Endothelial cell of umbilical vein (primary cell): ENCODE measurements around the gene OSCAR.

ENCODE experiments used
- EZH2 ChIP-seq: IDR thresholded peaks from 2 replicates; pipeline ENCODE4 v1.6.1; 2012; ENCODE audit warnings: borderline replicate concordance, low read depth, mild to moderate bottlenecking, moderate library complexity, low read length, inconsistent platforms; ENCODE audit not compliant: severe bottlenecking
- FOS ChIP-seq: IDR thresholded peaks from 2 replicates; pipeline ENCODE4 v1.6.1; 2011; ENCODE audit warnings: mild to moderate bottlenecking, low read length, moderate library complexity, borderline replicate concordance; ENCODE audit not compliant: insufficient read depth
- JUN ChIP-seq: IDR thresholded peaks from 2 replicates; pipeline ENCODE4 v1.6.1; 2011; ENCODE audit warnings: borderline replicate concordance, low read depth; ENCODE audit not compliant: insufficient read length, insufficient read depth
- POLR2A ChIP-seq: IDR thresholded peaks from 2 replicates; pipeline ENCODE4 v1.6.1; 2012; ENCODE audit warnings: low read depth, mild to moderate bottlenecking, control low read depth, low read length
- POLR2AphosphoS5 ChIP-seq: IDR thresholded peaks from 2 replicates; pipeline ENCODE4 v1.6.1; 2012; ENCODE audit warnings: low read depth, mild to moderate bottlenecking, control low read depth, low read length, moderate library complexity; ENCODE audit not compliant: insufficient read depth
- TF ChIP-seq, protein P1 (sequence below), 2 donors: IDR thresholded peaks; 1 replicate in 1 of 2; 2 replicates in 1 of 2; pipeline ENCODE4 v1.5.1; 2011; ENCODE audit warnings: low read length in 2 of 2, mild to moderate bottlenecking in 2 of 2, moderate library complexity in 2 of 2, control low read depth in 1 of 2, inconsistent platforms in 1 of 2, low read depth in 1 of 2; ENCODE audit not compliant: insufficient read depth in 1 of 2; ENCODE audit errors: extremely low read depth in 1 of 2
- TF ChIP-seq, protein P2 (sequence below): IDR thresholded peaks from 2 replicates; pipeline ENCODE4 v1.6.1; 2011; ENCODE audit not compliant: insufficient read depth, insufficient read length

GRCh38 chr19:54069470-54069869, 31.1 kb downstream of the OSCAR start:
- TF ChIP-seq, protein P1, sequence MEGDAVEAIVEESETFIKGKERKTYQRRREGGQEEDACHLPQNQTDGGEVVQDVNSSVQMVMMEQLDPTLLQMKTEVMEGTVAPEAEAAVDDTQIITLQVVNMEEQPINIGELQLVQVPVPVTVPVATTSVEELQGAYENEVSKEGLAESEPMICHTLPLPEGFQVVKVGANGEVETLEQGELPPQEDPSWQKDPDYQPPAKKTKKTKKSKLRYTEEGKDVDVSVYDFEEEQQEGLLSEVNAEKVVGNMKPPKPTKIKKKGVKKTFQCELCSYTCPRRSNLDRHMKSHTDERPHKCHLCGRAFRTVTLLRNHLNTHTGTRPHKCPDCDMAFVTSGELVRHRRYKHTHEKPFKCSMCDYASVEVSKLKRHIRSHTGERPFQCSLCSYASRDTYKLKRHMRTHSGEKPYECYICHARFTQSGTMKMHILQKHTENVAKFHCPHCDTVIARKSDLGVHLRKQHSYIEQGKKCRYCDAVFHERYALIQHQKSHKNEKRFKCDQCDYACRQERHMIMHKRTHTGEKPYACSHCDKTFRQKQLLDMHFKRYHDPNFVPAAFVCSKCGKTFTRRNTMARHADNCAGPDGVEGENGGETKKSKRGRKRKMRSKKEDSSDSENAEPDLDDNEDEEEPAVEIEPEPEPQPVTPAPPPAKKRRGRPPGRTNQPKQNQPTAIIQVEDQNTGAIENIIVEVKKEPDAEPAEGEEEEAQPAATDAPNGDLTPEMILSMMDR (IDR thresholded peaks at IDR 0.05; ENCODE audit: extremely low read depth in 1 of 2, insufficient read depth in 1 of 2, low read depth in 1 of 2, low read length in 2 of 2): no peak
- TF ChIP-seq POLR2A: no peak
- TF ChIP-seq JUN: no peak
- TF ChIP-seq, protein P2, sequence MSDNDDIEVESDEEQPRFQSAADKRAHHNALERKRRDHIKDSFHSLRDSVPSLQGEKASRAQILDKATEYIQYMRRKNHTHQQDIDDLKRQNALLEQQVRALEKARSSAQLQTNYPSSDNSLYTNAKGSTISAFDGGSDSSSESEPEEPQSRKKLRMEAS: no peak
- no peak for TF ChIP-seq EZH2
- TF ChIP-seq POLR2AphosphoS5: no peak
- no peak for TF ChIP-seq FOS
